NCI-H446 (cell line): ENCODE data around the gene PEPD.

Source experiments
- DNase-seq, 2 experiments: peaks; one replicate each; lab custom pipeline; 2025; lab: John Stamatoyannopoulos, UW

PEPD gene

DNA sequence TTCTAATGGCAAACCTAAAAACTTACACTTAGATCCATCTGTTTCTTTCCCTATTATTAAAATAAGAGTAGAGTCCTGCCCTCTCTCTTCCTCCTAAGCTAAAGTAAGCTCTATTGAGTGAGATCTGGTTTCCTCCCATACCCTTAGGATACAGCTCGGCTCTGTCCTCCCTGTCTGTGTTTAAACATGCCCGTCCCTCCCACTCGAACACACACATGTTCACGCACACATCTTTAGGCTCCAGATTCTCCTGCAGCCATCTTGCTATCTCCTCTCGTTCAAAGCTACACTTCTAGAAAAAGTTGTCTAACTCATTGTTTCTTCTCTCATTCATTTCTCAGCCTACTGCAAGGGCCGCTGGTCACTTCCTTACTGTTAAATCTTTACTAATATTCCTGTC lies 163.2 kb downstream of the PEPD start:
- DNase-seq, result no peak

- DNase-seq, result no peak
Observed at GRCh38 chr19:33357556-33357955, 164.0 kb downstream of the PEPD start.

DNA sequence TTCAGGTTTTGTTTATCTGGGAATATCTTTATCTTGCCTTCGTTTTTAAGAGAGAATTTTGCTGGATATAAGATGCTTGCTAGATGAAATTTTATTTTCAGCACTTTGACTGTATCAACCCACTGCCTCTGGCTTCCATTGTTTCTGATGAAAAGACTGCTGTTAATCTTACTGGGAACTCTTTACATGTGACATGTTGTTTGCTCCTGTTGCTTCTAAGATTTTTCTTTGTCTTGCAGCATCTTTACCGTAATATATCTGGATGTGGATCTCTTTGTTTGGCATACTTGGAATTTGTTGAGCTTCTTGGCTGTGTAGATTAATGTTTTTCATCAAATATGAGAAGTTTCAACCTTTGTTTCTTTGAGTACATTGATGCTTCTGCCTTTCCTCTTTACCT lies 166.1 kb downstream of the PEPD start:
- no peak for DNase-seq

DNA sequence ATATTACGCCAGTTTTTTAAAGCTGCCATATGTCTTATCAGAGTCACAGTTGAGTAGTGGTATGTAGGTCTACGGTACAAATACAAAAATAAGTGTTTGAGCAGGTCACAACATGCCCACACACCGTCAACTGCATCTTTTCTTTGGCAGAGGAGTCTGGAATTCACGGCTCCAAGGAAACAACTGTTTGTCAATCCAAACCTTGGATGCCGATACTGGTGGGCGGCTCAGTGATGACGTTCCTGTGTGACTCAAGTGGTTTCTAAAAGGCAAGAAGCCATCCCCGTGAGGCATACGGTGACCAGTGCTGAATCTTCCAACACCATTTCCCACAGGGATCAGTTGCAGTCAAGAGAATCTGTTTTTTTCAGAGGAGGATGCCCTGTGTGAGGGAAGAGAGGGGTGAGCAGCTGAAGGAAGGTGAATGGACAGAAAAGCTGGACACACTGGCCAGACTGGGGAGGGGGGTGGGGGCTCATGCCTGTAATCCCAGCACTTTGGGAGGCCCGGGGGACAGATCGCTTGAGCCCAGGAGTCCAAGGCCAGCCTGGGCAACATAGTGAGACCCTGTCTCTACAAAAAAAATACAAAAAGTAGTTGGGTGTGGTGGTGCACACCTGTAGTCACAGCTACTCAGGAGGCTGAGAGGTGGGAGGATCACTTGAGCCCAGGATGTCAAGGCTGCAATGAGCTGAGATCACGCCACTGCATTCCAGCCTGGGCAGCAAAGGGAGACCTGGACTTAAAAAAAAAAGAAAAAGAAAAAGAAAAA lies 170.9 kb downstream of the PEPD start:
- peak in 1 of 2 experiments; percentile 34 for DNase-seq

DNA sequence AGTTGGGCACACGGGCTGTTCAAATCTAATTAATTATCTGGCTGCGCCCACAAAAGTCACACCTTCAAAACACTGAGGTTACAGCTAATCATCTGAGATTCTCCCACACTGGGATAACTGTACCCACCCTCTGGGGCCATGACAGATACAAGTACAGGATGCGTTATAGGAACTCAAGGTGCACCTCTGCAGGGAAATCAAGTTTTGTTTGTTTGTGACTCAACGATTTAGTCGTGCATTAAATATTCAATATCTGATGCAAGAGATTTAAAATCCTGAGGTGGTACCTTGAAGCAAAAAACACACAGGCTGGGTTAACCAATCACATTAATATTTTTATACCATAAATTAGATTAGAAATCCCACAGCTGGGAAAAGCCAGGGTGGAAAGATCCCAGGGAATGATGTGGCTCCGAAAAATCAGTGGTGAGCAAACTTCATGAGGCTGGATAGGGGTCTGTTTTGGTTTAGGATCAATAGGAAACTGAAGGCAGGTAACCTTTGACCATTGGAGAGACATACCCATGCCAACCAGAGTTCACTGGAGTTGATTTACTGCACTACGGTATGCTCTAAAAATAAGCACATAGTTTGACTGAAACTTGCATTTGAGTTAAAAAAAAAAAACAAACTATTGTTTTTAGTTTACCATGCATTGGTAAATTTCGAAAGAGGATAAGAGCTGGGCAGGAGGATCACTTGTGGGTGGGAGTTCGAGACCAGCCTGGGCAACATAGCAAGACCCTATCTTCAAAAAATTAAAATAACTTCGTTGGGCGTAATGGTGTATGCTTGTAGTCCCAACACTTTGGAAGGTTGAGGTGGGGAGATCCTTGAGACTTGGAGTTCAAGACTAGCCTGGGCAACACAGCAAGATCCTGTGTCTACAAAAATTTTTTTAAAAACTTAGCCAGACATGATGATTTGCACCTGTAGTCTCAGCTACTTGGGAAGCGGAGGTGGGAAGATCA lies 172.0 kb downstream of the PEPD start:
- no peak for DNase-seq

GRCh38 chr19:33348301-33349010 lies 173.1 kb downstream of the PEPD start:
- no peak for DNase-seq

DNA sequence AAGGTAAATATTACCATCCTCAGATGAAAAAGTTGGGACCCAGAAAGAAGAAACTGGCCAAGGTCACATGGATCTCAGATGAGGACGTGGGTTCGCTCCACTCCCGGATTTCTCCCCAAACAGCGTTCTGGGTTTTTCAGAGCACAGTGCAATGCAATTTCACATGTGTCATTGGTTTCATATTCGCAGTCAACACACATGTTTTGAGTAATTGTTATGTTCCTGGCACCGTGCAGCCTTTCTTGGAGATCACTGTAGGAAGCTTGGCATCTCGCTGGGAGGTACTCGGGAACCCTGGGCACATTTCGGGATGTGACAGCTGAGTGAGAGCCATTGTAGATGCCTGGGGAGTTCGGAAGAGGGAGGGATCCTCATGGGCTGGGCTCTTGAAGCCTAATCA lies 174.3 kb downstream of the PEPD start:
- DNase-seq, result no peak

DNA sequence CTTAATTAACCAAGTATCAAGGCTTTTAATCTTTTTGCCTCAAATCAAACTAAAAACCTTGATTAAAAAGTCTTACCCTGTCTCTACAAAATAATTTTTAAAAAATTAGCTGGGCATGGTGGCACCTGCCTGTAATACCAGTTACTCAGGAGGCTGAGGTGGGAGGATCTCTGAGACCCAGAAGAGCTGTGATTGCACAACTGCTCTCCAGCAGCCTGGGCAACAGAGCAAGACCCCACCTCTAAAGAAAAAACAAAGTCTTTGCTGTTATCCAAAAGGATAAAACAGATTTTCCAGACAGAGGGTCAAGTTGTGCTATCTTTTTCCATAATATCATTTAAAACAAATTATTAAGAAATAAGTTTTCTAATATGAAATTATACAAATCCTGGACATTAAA lies 174.9 kb downstream of the PEPD start:
- no peak for DNase-seq

DNA sequence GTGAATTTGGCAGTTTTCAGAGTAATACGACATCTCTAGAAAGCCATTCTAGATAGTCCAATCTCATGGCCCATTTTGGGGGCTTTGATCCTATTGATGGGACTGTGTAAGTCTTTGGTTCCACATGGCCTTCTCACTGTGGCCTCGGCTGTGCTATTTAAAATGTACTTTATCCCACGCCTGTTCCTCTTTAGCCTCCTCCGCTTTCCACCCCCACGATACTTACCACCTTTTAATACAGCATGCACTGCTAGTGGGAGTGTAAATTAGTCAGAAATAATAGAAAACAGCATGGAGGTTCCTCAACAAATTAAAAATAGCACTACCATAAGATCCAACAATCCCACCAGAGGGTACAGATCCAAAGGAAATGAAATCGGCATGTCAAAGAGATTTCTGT lies 176.4 kb downstream of the PEPD start:
- no peak for DNase-seq

DNA sequence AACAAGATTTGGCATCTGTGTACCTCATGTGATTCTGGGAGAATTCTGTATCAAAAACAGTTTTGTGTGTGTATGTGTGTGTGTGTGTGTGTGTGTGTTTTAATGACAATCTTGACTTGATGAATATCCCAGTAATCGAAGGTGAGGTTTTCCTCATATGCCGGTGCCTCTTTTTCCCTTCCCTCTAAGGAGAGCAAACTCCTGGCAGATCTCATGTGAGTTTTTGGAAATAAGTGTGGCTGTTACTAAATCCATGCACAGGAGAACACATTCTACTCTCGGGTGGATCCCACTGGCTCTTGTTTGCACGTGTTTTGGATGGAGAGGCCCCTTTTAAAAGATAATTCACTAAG lies 177.0 kb downstream of the PEPD start:
- DNase-seq, result no peak

DNA sequence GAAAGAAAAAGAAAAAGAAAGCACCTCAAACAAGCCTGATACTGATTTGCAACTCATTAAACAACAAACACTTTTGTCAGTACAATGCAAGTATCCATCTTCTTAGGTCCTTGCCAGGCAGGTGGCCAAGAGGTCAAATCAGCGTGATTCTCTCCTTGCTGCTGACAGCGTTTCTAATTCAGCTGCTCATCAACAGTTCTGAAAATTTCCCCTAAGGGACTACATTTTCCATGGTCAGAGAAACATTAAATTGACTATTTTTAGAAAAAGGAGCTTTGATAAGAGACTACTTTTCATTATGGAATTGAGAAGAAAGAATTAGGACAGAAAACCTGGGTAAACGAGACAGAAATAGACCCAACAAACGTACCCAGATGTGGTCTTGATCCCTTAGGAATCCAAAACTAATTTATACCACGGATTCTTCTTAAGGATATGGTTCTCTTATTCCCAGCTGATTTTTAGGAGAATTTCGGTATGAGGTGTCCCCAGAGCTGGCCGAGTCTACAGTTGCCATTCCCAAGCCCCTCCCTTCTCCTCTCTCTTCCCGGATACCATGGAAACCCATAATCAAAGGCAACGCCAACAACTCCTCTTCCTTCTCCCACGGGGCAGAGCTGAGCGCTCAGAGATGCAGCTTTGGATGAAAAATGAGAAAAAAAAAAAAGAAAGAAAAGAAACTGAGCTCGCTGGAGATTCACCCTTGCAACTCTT lies 177.6 kb downstream of the PEPD start:
- peak in 1 of 2 experiments; percentile 8 for DNase-seq

- no peak for DNase-seq
Observed at GRCh38 chr19:33343301-33343700, 178.3 kb downstream of the PEPD start.

- no peak for DNase-seq
Observed at GRCh38 chr19:33340991-33341390, 180.6 kb downstream of the PEPD start.

DNA sequence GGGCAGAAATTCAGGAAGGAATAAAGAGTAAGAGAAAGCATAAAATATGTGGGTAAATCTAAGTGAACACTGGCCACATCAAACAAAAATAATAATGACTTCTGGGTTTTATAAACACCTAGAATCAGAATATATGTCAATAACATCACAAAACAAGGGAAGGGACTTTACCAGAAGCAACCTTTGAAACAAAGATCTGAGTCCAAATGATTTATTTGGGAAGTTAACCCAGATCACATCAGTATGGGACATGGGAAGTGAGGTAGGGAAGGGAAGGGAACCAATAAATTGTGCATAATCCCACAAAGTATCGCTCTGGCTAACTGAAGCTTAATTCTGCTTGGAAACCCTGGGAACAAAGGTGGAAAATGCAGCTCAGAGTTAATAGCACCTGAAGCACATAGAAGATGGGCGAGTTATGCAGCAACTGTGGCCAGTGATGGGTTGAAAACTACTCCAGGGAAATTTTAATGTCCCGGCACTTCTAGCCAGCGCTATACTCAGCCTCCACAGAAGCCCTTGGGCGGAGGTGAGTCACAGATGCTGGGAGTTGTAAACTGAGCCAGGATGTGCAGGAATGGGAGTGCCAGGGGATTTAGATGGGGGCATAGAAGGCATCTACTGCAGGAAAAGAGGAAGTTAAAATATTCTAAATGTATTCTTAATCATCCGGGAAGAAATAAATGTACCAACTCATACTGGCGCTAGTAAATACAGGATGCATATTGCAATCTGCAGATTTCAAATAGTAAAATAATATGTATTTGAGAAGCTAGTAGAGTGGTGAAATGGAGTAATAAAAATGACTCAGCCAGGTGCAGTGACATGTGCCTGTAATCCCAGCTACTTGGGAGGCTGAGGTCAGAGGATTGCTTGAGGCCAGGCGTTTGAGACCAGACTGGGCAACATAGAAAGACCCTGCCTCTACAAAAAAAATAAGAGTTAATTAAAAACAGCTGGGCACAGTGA lies 182.3 kb downstream of the PEPD start:
- no peak for DNase-seq
